ENCODE measurements around the gene DNAAF3. TPM values are rescaled to one million over a fixed set of nuclear protein-coding genes. Genes with fewer than 3 reads are reported as not detected.
A peak's percentile ranks its signal among the peaks of the same experiment; 100 is the strongest.

DNAAF3 gene
- total RNA-seq, 1 experiment from 2014 or later, result 4.0 TPM

DNA sequence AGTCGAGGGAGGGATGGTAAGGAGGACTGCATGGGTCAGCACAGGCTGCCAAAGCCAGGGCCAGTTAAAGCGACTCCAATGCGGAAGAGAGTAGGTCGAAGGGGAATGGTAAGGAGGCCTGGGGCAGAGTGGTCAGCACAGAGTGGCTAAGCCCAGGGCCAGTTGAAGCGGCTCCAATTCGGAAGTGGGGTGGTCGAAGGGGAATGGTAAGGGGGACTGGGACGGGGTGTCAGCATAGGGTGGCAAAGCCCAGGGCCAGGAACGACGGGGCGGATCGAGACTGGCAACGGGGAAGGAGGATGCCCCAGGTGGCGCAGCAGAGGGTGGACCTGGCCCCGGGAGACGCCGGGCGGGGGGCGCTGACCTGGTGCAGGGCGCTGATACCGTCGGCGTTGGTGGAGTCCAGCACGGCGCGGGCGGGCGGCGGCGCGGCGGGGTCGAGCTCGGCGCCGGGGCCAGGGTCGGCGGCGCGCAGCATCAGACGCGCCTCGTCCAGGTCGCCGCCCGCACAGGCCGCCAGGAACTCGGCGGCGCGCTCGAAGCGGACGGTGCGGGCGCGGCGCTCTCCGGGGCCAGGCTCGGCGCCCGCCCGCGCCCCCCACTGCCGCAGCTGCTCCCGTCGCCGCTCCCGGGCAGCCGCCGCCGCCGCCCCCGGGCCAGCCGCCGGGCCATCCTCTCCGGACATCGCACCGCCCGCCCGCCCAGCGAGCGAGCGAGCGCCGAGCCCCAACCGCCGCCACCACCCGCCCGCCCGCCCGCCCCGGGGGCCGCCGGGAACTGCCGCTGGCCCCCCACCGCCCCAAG is 49.4 kb downstream of the DNAAF3 start, which contains the start of gene PPP1R12C:
PPP1R12C (minus strand) TSS at position 779 of the 804 bp plus-strand sequence; CDS start at position 685, 94 bp downstream.
- peak; percentile 29 for DNase-seq (ENCODE audit: low read depth)

DNA sequence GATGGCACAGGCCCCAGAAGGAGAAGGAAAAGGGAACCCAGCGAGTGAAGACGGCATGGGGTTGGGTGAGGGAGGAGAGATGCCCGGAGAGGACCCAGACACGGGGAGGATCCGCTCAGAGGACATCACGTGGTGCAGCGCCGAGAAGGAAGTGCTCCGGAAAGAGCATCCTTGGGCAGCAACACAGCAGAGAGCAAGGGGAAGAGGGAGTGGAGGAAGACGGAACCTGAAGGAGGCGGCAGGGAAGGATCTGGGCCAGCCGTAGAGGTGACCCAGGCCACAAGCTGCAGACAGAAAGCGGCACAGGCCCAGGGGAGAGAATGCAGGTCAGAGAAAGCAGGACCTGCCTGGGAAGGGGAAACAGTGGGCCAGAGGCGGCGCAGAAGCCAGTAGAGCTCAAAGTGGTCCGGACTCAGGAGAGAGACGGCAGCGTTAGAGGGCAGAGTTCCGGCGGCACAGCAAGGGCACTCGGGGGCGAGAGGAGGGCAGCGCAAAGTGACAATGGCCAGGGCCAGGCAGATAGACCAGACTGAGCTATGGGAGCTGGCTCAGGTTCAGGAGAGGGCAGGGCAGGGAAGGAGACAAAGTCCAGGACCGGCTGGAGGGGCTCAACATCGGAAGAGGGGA is 50.1 kb downstream of the DNAAF3 start:
- peak; percentile 39 for DNase-seq (ENCODE audit: low read depth)

DNA sequence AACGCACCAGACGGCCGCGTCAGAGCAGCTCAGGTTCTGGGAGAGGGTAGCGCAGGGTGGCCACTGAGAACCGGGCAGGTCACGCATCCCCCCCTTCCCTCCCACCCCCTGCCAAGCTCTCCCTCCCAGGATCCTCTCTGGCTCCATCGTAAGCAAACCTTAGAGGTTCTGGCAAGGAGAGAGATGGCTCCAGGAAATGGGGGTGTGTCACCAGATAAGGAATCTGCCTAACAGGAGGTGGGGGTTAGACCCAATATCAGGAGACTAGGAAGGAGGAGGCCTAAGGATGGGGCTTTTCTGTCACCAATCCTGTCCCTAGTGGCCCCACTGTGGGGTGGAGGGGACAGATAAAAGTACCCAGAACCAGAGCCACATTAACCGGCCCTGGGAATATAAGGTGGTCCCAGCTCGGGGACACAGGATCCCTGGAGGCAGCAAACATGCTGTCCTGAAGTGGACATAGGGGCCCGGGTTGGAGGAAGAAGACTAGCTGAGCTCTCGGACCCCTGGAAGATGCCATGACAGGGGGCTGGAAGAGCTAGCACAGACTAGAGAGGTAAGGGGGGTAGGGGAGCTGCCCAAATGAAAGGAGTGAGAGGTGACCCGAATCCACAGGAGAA is 50.9 kb downstream of the DNAAF3 start:
- DNase-seq (ENCODE audit: low read depth), result no peak

DNA sequence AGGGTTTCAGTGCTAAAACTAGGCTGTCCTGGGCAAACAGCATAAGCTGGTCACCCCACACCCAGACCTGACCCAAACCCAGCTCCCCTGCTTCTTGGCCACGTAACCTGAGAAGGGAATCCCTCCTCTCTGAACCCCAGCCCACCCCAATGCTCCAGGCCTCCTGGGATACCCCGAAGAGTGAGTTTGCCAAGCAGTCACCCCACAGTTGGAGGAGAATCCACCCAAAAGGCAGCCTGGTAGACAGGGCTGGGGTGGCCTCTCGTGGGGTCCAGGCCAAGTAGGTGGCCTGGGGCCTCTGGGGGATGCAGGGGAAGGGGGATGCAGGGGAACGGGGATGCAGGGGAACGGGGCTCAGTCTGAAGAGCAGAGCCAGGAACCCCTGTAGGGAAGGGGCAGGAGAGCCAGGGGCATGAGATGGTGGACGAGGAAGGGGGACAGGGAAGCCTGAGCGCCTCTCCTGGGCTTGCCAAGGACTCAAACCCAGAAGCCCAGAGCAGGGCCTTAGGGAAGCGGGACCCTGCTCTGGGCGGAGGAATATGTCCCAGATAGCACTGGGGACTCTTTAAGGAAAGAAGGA is 51.8 kb downstream of the DNAAF3 start:
- no peak for DNase-seq (ENCODE audit: low read depth)

DNA sequence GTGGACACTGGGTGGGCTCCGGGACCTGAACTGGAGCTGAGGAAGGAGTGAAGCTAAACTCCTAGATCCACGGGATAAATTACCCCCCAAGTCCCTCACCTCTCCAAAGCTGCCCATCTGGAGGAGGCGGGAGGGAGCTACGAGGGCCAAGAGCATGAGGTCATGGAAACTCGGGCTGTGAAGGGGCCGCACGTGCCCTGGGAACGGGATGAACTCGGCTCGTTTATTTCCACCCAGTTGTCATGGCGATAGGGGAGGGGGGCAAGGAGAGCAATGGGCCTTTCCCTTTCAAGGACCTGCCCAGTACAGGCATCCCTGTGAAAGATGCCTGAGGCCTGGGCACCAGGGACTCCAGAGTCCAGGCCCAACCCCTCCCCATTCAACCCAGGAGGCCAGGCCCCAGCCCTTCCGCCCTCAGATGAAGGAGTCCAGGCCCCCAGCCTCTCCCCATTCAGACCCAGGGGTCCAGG is 52.8 kb downstream of the DNAAF3 start:
- DNase-seq (ENCODE audit: low read depth), result peak; percentile 64

DNA sequence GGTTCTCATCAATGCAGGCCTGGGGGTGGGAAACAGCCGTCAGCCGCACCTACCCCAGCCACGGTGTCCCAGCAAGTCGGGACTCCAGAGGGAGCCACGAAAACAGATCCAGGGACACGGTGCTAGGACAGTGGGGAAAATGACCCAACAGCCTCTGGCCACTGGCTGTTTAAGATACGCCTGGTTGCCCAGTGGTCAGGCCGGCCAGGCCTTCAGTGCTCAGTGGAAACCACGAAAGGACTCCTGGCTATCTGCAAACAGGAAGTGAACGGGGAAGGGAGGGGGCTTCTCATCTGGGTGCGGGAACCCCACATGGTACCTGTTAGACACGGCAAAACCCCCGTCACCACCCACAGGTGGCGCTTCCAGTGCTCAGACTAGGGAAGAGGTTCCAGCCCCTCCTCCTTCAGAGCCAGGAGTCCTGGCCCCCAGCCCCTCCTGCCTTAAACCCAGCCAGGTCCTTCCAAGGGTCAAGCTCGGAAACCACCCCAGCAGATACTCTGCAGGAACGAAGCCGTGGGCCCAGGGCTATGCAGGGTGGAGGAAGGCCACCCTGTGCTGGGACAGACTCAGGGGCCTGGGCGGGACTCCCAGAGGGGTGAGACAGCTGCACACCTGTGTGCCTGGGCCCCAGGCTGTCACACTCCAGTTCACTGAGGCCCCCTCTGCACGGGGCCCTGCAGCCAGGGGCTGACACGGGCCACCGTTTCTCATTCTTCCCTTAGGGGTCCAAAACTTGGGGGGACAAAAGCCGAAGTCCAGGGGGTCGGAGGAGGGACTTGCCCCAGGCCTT is 53.4 kb downstream of the DNAAF3 start:
- no peak for DNase-seq (ENCODE audit: low read depth)

DNA sequence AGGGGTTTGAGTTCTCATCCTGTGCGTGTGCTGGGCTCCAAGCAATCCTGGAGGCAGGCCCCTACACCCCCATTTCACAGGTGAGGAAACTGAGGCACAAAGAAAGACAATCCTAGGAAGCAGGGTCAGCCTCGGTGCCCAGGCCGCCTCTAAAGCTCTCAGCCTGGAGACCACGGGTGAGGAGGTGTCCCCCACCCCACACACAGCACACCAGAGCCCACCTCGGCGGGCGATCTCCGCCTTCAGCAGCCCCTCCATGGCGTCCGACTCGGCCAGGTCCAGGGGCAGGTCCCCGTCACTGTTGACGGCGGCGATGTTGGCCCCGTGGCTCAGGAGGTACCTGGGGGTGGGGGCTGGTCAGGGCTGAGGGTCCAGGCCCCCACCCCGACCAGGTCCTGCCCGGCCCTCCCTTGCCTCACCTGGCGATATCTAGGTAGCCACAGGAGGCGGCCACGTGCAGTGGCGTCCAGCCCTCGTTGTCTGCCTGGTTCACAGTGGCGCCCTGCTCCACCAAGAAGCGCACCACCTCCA is 54.1 kb downstream of the DNAAF3 start:
- DNase-seq (ENCODE audit: low read depth), result no peak

DNA sequence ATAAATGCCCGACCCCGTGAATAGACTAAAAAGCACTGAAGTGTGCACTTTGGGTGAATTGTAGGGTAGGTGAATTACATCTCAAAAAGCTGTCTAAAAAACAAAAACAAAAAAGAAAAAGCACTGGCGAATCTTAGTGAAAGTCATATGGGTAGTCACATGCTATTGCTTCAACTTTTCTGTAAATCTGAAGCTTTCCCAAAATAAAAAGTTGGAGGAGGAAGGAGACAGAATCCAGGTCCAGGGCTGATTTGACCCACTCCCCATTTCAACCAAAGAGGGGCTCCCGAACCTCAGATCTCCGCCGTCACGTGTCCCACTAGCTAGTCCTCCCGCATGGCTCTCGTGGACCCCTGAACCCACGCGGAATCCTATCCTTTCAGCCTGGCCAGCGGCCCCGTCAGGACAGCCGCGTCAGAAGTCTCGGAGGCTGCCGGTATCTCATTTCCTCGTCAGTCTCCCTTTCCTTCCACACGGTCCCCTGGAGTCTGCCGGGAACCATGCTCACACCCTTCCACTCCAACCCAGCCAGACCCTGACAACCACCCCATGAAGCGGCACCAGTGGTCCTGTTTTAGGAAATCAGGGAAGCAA is 55.1 kb downstream of the DNAAF3 start:
- DNase-seq (ENCODE audit: low read depth), result no peak

DNA sequence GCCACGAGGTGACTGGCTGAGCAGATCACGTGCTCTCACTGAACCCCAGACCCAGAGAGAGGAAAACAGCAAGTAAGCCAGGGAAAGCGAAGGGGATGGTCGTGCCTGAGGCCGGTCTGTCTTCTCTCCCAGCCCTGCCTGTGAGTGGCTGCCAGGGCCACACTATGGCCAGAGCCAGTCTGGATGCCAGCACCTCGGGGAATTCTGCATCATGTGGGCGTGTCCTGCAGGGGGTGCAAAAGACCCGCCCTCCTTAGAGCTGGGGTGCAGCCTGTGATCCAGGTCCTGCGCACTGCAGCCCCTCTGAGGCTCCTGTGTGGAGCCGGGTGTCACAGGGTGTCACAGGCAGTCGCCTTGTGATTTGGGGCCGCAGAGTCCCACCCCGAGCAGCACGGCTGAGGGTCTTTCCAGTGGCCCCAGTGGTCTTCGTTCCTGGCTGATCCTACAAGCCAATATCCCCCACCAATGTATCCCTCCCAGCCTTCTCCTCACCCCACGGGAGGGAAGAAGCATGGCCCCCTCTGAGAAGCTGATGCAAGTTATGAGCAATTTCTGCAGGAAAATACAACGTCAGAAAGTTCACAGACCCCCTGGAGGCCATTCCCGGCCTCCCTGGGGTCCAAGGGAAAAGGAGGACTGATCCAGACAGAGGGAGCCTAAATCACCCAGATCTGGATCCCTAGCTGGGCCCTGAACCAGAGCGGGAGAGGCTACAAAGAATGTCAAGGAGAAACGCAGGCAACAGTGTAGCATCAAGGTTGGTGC is 56.7 kb downstream of the DNAAF3 start:
- DNase-seq (ENCODE audit: low read depth), result no peak

Other genes with a start within 250 kb of the DNAAF3 start
- gene NLRP7, start 219.1 kb downstream of the DNAAF3 start, total RNA-seq (2014; rRNA removed; shearing (Covaris generic)), result not detected in 2 replicates
- gene NLRP2, start 200.2 kb downstream of the DNAAF3 start, total RNA-seq (2014; rRNA removed; shearing (Covaris generic)), result not detected in 2 replicates
- gene GP6, start 128.3 kb downstream of the DNAAF3 start, total RNA-seq (2014; rRNA removed; shearing (Covaris generic)), result not detected in 2 replicates
- gene RDH13, start 103.5 kb downstream of the DNAAF3 start, total RNA-seq (2014; rRNA removed; shearing (Covaris generic)), result 2.8 and 5.3 TPM in 2 replicates
- gene EPS8L1, start 90.7 kb downstream of the DNAAF3 start, total RNA-seq (2014; rRNA removed; shearing (Covaris generic)), result 1.7 and 2.5 TPM in 2 replicates
- 26.9 and 39.9 TPM in 2 replicates for gene PPP1R12C, start 49.0 kb downstream of the DNAAF3 start, total RNA-seq (2014; rRNA removed; shearing (Covaris generic))
- gene TNNT1, start 17.4 kb downstream of the DNAAF3 start, total RNA-seq (2014; rRNA removed; shearing (Covaris generic)), result 25.5 and 40.1 TPM in 2 replicates
- 0.42 TPM in 1 of 2 replicates, not detected in the other for gene TNNI3, start 8.9 kb downstream of the DNAAF3 start, total RNA-seq (2014; rRNA removed; shearing (Covaris generic))
- not detected in 2 replicates for gene SYT5, start 13.7 kb upstream of the DNAAF3 start, total RNA-seq (2014; rRNA removed; shearing (Covaris generic))
- gene PTPRH, start 42.9 kb upstream of the DNAAF3 start, total RNA-seq (2014; rRNA removed; shearing (Covaris generic)), result 0.79 and 1.5 TPM in 2 replicates
- gene TMEM86B, start 62.1 kb upstream of the DNAAF3 start, total RNA-seq (2014; rRNA removed; shearing (Covaris generic)), result 1.2 and 1.7 TPM in 2 replicates
- gene PPP6R1, start 92.4 kb upstream of the DNAAF3 start, total RNA-seq (2014; rRNA removed; shearing (Covaris generic)), result 23.9 and 48.8 TPM in 2 replicates
- gene HSPBP1, start 113.5 kb upstream of the DNAAF3 start, total RNA-seq (2014; rRNA removed; shearing (Covaris generic)), result 25.5 and 37.2 TPM in 2 replicates
- 0.17 and 2.7 TPM in 2 replicates for gene BRSK1, start 117.4 kb upstream of the DNAAF3 start, total RNA-seq (2014; rRNA removed; shearing (Covaris generic))
- gene TMEM150B, start 158.7 kb upstream of the DNAAF3 start, total RNA-seq (2014; rRNA removed; shearing (Covaris generic)), result not detected in 2 replicates
- gene KMT5C, start 173.3 kb upstream of the DNAAF3 start, total RNA-seq (2014; rRNA removed; shearing (Covaris generic)), result 5.2 and 10.0 TPM in 2 replicates
- gene COX6B2, start 188.1 kb upstream of the DNAAF3 start, total RNA-seq (2014; rRNA removed; shearing (Covaris generic)), result 0.30 TPM in 1 of 2 replicates, not detected in the other
- not detected in 2 replicates for gene GARIN5B, start 196.6 kb upstream of the DNAAF3 start, total RNA-seq (2014; rRNA removed; shearing (Covaris generic))
- gene IL11, start 203.8 kb upstream of the DNAAF3 start, total RNA-seq (2014; rRNA removed; shearing (Covaris generic)), result 23.0 and 39.1 TPM in 2 replicates
- gene TMEM190, start 210.2 kb upstream of the DNAAF3 start, total RNA-seq (2014; rRNA removed; shearing (Covaris generic)), result 0.22 TPM in 1 of 2 replicates, not detected in the other
- gene TMEM238, start 217.7 kb upstream of the DNAAF3 start, total RNA-seq (2014; rRNA removed; shearing (Covaris generic)), result 1.1 and 1.2 TPM in 2 replicates
- gene RPL28, start 219.3 kb upstream of the DNAAF3 start, total RNA-seq (2014; rRNA removed; shearing (Covaris generic)), result 452 and 738 TPM in 2 replicates
- gene UBE2S, start 241.2 kb upstream of the DNAAF3 start, total RNA-seq (2014; rRNA removed; shearing (Covaris generic)), result 192 and 378 TPM in 2 replicates